GM12892 (cell line): ENCODE measurements around the gene CPED1.
"Not testable (repeated sequence)": the region's sequence is repeated elsewhere in the genome, so short reads cannot be mapped to it uniquely, and the experiment has no call there.

Experiments
- DNase-seq: peaks from one replicate; pipeline ENCODE4 v3.0.0; 2011; ENCODE audit not compliant: insufficient read length
- FAIRE-seq: peaks from 2 replicates; lab custom pipeline; 2011; peaks lifted over from hg19 to GRCh38; lab: Jason Lieb, UNC
- POLR2A ChIP-seq: IDR thresholded peaks from 2 replicates; pipeline ENCODE4 v1.6.1; 2011; ENCODE audit warnings: low read depth, low read length, control low read depth
- POLR2AphosphoS5 ChIP-seq: IDR thresholded peaks from 2 replicates; pipeline ENCODE4 v1.6.1; 2011; ENCODE audit warnings: low read depth, low read length, control low read depth
- TAF1 ChIP-seq: IDR thresholded peaks from 2 replicates; pipeline ENCODE4 v1.6.1; 2011; ENCODE audit warnings: low read depth, mild to moderate bottlenecking, control low read depth, low read length, borderline replicate concordance

CPED1 gene

DNA sequence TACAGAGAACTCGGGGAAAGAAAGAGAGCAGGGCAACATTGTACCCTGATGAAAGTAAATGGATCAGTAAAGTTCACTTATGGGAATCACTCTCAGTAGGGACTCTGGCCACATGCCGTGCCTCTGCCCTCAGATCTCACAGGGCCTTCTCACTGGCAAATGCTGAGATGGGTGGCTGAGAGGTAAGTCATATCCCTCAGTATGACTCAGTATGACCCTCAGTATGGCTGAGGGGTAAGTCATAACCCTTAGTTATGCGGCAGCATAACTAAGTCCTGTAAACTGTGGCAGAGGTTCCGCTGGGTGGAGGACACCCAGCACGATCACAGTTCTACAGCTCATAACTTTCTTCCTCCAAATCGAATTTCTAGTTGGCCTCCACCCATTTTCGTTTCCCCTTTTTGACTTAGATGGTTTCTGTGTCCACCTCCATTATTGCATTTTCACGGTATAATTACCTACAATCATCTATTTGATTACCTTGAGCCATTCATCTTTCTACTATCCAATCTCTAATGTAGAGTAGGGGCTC is 313.8 kb downstream of the CPED1 start:
- DNase-seq = no peak
- no peak for TF ChIP-seq POLR2A
- TF ChIP-seq POLR2AphosphoS5 = no peak
- no peak for TF ChIP-seq TAF1
- no peak for FAIRE-seq

DNA sequence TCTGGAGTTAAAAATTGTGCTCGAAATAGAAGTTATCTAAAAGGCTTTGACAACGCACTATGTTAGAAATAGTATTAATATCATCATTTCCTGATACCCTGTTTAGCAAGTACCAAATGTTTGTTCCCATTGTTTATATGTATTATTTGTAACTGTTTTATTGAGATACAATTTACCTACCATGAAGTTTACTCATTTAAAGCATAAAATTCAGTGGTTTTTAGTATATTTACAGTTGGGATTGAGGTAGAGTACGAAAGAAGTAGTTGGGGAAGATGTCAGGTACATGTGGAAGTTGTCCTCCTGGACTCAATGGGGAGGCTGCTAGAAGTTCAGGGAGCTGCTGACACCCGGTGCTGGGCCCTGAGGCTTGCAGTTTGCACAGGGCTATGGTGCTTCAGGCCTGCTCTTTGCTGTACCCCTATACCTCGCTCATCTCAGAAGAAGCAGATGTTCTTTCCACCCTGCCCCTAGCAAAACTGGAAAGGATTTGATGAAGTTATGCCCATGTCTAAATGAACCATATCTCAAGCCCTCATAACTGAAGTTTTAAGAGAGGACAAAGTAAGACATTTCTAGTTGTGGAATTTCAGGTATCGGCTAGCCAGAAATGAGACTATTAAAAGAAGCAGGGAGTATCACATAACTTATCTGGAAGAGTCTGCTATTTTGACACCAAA is 315.1 kb downstream of the CPED1 start:
- DNase-seq = no peak
- no peak for FAIRE-seq

DNA sequence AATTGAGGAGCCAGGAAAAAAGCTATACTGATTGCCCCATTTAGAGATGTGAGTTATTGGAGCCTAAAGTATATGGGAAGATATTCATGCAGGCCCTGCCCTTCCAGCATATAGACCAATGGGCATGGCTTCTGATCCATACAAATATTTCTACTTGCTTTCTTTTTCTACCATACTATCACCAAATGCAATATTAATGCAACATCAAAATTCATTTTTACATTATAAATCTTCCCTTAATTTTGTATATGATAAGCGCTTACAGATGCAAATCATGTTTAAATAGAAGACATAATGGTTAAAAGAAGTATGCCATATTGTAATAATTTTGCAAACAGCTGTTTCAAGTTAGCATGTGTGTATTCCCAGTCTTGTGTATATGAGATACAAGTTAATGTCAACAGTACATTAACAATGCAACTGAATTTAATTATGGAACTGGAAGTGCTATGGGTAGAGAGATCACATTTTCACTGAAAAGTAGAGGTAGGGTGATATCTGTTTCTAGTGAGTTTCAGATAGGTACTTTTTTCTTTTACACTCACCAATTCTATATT is 315.7 kb downstream of the CPED1 start:
- TF ChIP-seq POLR2A = no peak
- no peak for TF ChIP-seq TAF1
- TF ChIP-seq POLR2AphosphoS5 = no peak
- DNase-seq (no peak), FAIRE-seq (no peak)

More for the DNA sequence above, 315.1 kb downstream of the CPED1 start:
- TF ChIP-seq POLR2A (no peak), POLR2AphosphoS5 (no peak), TAF1 (no peak)

DNA sequence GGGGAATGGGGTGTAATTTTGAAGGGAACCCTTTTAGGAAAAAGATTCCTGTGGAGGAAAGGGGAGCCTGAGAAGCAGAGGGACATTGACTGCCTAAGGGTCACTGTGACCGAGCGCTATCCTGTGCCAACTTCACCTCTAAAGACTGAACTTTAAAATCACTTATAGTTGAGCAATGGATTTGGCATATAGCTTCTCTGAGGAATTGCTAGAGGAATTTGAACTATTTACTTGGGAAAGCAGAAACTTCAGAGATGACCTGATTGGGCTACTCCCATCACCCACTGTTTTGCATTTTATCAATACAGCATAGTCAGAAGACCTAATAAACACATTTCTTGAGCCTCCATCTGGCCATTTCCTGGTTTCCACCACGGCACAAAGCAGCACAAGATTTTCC is 316.6 kb downstream of the CPED1 start:
- DNase-seq (no peak), FAIRE-seq (no peak)
- TF ChIP-seq POLR2A (no peak), POLR2AphosphoS5 (no peak), TAF1 (no peak)

DNA sequence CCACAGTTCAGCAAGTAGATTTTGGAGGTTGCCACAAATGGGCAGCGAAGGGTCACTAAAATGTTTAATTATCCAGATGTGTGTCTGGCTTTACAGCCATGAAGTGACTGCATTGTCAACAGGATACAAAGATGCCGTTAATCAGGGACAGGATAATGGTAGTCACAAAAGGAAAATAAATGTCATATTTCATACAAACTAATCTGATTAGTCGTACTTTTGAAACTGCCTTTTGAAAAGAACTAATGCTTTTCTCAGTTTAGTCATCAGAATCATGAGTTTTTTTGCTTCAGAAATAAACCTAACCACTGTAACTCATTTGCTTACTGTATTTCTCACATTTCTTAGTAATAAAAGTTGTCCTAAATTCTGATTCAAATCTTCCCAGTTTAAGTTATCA is 318.1 kb downstream of the CPED1 start:
- no peak for TF ChIP-seq TAF1
- no peak for TF ChIP-seq POLR2AphosphoS5
- TF ChIP-seq POLR2A = no peak
- FAIRE-seq = no peak
- no peak for DNase-seq

DNA sequence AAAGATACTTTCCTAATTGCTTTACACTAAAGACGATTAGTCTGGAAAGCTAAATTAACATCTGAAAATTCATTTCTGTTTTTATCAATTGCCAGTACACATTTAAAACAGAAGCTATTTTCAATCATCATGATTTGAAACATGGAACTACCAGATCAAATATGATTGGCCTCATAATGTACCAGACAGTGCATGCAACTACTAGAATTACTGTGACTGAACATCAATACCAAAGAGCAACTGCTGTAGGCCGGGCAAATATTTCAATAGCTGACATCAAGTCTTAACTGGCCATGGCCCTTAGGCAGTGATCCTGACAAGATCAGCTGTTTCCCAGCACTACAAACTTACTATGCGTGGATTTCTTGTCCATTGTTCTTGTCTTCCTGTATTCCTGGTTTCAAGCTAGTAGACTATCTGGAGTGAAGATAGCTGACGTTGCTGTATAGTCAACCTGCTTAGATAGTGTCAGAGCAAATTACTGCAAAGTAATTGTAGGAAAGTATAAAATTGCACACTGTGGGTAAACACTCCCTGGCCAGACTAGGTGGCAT is 318.6 kb downstream of the CPED1 start:
- TF ChIP-seq TAF1 (no peak), POLR2AphosphoS5 (no peak), POLR2A (no peak)
- FAIRE-seq = no peak
- DNase-seq = no peak

DNA sequence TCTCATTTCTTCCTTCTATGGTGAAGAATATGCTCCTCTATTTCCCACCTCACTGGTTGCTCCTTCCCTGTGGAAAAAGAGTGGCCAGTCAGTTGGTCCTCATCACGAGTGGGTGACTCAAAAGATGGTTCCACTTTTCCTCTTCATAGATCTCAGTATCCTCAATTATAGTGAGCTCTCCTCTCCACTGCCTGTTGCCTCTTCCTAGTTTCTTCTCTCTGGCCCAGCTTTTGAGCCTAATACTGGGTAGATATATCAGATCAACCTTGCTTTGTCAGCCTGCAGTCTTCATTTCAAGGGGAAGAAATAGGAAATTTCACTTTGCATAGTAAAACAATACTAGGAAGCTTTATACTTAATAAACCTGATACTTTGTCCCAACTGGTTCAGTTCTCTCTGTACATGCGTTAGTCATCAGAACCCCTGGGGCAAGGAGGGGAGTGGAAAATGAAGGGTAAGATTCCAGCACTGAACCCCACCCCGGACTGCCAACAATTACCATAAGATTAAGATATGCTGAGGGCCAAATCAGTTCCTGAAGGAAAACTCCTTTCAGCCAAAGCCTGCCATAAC is 324.8 kb downstream of the CPED1 start:
- TF ChIP-seq POLR2AphosphoS5 (no peak), POLR2A (no peak), TAF1 (no peak)
- DNase-seq (no peak), FAIRE-seq (no peak)

DNA sequence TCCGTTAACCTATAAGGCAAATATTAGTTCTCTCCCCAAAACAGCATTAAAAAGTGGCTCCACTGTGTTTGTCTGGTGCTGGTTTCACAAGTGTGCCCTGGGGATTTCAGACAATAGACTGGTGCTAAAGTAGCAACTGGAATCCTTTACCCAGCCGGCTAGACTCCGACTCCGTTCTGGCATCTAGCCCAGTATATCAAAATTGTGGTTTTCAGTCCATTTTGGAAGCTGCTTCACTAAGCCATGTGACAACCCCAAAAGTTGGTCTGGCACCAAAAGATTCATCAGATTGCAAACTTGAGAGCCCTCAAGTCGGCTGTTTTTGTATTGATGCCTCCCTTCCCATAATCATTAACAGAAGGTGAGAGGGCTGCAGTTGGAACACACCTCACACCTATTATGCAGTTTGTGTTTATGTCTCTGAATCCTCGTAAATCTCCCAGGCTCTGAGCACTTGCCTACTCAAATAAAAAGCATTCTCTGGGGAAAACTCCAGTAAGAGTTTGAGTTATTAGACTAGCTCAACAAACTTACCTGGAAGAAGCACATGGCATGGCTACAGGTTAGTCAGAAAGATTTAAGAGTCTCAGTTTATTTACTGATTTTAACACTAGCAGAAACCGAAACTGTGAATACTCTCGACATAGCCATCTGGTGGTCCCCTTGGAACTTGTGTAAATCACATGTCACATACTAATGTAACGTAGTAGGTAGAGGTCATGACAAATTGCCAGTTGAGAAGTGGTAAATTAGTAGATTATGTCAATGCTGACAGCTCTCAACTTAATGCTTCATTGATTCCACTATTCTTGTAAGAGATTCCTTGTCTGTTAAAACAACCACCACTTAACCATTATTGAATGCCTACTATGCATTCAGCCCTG is 325.5 kb downstream of the CPED1 start:
- FAIRE-seq (no peak), DNase-seq (no peak)
- TF ChIP-seq POLR2AphosphoS5 (no peak), POLR2A (no peak)

DNA sequence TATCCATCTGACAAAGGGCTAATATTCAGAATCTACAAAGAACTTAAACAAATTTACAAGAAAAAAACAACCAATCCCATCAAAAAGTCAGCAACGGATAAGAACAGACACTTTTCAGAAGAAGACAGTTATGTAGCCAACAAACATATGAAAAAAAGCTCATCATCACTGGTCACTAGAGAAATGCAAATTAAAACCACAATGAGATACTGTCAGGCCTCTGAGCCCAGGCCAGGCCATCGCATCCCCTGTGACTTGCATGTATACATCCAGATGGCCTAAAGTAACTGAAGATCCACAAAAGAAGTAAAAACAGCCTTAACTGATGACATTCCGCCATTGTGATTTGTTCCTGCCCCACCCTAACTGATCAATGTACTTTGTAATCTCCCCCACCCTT is 326.7 kb downstream of the CPED1 start:
- FAIRE-seq, DNase-seq: not testable (repeated sequence)

DNA sequence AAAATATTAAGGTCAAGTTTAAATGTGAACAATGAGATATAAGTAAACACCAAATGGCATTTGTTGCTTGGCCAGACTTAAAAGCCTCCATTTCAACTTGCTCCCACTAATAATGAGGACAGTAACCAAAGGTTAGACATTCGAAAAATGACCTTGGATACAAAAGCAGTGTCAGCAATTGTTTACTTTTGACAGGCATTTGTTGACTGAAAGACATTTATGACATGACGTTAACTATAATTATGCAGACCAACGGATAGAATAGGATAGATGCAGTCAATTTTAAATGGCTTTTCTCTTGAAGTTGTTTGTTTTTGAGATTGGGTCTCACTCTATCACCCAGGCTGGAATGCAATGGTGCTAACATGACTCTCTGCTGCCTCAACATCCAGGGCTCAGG is 333.9 kb downstream of the CPED1 start:
- TF ChIP-seq POLR2A (no peak), POLR2AphosphoS5 (no peak), TAF1 (no peak)
- no peak for DNase-seq
- no peak for FAIRE-seq
